Measurements from ENCODE around the gene IFNLR1. TPM values are rescaled to one million over a fixed set of nuclear protein-coding genes. Genes with fewer than 3 reads are reported as not detected.

Gene IFNLR1
- total RNA-seq, 4 donors from 2014 or later, result 2.6 to 37.4 (median 12.7) TPM

DNA sequence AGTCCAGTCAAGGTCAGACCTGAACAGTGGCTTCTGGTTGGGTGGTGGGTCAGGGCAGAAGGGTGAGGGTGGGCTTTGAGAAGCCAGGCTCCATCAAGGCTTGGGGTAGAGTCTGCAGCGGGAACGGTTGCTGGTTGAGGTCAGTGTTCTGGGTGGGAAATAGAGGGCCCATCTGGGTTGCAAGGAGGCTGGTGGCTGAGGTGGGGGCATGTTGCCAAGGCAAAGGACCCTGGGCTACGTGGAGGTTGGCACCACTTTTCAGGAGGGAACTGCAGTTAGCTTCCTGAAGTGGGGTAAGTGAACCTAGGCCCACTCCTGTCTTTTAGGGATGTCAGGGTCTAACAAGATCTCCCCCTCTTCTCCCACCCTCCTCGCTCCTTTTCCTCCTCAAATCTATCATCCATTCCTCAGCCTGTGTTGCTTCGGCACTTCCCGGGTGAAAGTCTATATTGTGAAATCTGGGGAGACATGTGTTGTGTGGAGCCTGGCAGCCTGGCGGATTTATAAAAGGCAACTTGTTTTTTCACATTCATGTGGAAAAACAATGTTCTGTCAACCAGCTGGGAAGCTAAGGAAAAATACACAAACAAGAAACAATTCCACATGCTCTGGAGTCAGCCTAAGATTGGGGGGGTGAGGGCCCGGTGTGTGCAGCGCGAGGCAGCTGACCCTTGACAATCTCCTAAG is 45.6 kb downstream of the IFNLR1 start:
- Histone ChIP-seq H3K27me3 (no peaks in the 10 kb centered on the region), H3K36me3 (no peaks in the 10 kb centered on the region), H3K4me3 (no peak overlapping the region), H3K27ac (no peak overlapping the region), H3K9me3 (no peaks in the 10 kb centered on the region), H3K4me1 (peaks cover 0 to 12% (median 6%) of the 10 kb centered on the region in 4 donors)
- intact Hi-C loops (cut with DNase I; ENCODE audit: low total_unique reads) (no loop called here), in situ Hi-C loops (cut with MboI; ENCODE audit: low pct_ligation_motif_present in 1 of 4, low pct_unique_long_range_greater_than_20kb in 1 of 4, low sequenced_read_pairs in 3 of 4) (no loop called here)
- WGBS, 2 donors (ENCODE audit: low coverage in 1 of 2), result 79 to 84% methylated on average over 5 to 10 of the region's 10 CpGs
- no peak for DNase-seq
- no peak for TF ChIP-seq POLR2AphosphoS5 (IDR thresholded peaks at IDR 0.05)
- TF ChIP-seq, protein P1, sequence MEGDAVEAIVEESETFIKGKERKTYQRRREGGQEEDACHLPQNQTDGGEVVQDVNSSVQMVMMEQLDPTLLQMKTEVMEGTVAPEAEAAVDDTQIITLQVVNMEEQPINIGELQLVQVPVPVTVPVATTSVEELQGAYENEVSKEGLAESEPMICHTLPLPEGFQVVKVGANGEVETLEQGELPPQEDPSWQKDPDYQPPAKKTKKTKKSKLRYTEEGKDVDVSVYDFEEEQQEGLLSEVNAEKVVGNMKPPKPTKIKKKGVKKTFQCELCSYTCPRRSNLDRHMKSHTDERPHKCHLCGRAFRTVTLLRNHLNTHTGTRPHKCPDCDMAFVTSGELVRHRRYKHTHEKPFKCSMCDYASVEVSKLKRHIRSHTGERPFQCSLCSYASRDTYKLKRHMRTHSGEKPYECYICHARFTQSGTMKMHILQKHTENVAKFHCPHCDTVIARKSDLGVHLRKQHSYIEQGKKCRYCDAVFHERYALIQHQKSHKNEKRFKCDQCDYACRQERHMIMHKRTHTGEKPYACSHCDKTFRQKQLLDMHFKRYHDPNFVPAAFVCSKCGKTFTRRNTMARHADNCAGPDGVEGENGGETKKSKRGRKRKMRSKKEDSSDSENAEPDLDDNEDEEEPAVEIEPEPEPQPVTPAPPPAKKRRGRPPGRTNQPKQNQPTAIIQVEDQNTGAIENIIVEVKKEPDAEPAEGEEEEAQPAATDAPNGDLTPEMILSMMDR (IDR thresholded peaks at IDR 0.05), result no peak
- TF ChIP-seq POLR2A (IDR thresholded peaks at IDR 0.05), result no peak
- no peak for TF ChIP-seq EP300 (IDR thresholded peaks at IDR 0.05; ENCODE audit: low read depth)

DNA sequence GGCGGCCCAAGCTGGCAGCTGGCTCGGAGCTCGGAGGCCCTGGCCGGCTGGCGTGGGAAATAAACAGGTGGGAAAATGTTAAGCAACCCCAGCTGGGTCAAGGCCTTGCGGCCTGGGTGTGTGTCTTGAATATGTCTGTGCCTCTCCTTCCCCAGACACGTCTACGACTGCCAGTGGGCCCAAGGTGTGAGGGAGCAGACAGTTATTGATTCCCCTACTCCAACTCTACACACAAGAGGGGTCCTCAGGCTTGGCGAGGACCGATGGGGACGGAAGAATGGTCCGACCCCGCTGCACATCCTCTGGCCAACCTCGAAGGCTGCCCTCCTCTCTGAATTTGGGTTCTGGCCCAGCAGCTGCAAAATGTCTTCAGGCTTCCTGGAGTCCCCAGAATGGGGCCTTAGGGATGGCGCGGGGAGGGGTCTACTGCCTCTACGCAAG is 46.3 kb downstream of the IFNLR1 start:
- TF ChIP-seq, protein P1 (IDR thresholded peaks at IDR 0.05), result no peak
- TF ChIP-seq POLR2A (IDR thresholded peaks at IDR 0.05), result no peak
- no peak for TF ChIP-seq EP300 (IDR thresholded peaks at IDR 0.05; ENCODE audit: low read depth)
- no peak for TF ChIP-seq POLR2AphosphoS5 (IDR thresholded peaks at IDR 0.05)
- DNase-seq, result no peak
- in situ Hi-C loops (cut with MboI; ENCODE audit: low pct_ligation_motif_present in 1 of 4, low pct_unique_long_range_greater_than_20kb in 1 of 4, low sequenced_read_pairs in 3 of 4) (no loop called here), intact Hi-C loops (cut with DNase I; ENCODE audit: low total_unique reads) (no loop called here)
- Histone ChIP-seq H3K36me3 (no peaks in the 10 kb centered on the region), H3K27ac (no peak overlapping the region), H3K9me3 (no peaks in the 10 kb centered on the region), H3K4me3 (no peak overlapping the region), H3K4me1 (peaks cover 0 to 12% (median 6%) of the 10 kb centered on the region in 4 donors), H3K27me3 (no peaks in the 10 kb centered on the region)
- 53 to 92% methylated on average over 3 to 17 of the region's 17 CpGs for WGBS, 2 donors (ENCODE audit: low coverage in 1 of 2)

DNA sequence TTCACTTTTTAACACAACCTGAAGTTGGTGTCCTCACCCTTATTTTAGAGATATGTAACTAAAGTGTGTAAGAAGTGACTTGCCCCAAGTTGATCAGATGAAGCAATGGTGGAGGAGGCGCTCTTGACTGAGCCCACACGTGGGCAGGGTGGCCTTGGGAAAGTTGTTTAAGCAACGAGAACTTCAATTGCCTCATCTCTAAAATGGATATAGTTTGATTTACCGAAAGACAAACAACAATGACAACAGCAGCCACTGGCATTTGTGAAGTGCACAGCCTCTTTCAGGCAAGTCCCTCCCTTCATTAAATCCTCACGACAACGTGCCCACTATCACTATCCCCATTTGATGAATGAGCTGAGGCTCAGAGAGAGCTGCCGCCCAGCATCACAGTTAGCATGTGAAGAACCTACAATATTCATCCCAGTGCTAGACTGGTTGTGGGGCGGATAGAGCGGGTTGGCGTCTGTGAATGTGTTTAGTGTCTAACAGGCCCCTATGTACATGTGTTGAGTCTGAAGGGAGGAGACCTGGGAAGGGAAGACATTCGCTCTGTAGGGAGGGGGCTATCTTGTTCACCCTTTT is 47.2 kb downstream of the IFNLR1 start:
- no peak overlapping the region for H3K27ac ChIP-seq
- TF ChIP-seq POLR2AphosphoS5 (IDR thresholded peaks at IDR 0.05), result no peak
- TF ChIP-seq, protein P1 (IDR thresholded peaks at IDR 0.05), result no peak
- TF ChIP-seq POLR2A (IDR thresholded peaks at IDR 0.05), result no peak
- no peak for TF ChIP-seq EP300 (IDR thresholded peaks at IDR 0.05; ENCODE audit: low read depth)
- WGBS, 2 donors (ENCODE audit: low coverage in 1 of 2), result 87 to 89% methylated on average over 1 to 11 of the region's 11 CpGs
- H3K27me3 ChIP-seq, result no peaks in the 10 kb centered on the region
- H3K4me3 ChIP-seq, result no peak overlapping the region
- intact Hi-C loops (cut with DNase I; ENCODE audit: low total_unique reads), result no loop called here
- DNase-seq, result no peak
- no peaks in the 10 kb centered on the region for H3K36me3 ChIP-seq
- in situ Hi-C loops (cut with MboI; ENCODE audit: low pct_ligation_motif_present in 1 of 4, low pct_unique_long_range_greater_than_20kb in 1 of 4, low sequenced_read_pairs in 3 of 4), result no loop called here
- H3K4me1 ChIP-seq, result peaks cover 0 to 12% (median 6%) of the 10 kb centered on the region in 4 donors
- H3K9me3 ChIP-seq, result no peaks in the 10 kb centered on the region

DNA sequence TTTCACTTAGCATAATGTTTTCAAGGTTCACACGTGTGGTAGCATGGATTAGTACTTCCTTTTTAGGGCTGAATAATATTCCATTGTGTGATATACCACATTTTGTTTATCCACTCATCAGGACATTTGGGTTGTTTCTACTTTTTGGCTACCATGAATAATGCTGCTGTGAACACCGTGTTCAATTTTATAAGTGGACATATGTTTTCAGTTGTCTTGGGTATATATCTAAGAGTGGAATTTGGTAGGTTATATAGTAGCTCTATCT is 47.9 kb downstream of the IFNLR1 start:
- 67% methylated on average over 2 of the region's 2 CpGs; no CpG with 5 or more reads in 1 of the 2 donors for WGBS, 2 donors (ENCODE audit: low coverage in 1 of 2)
- Histone ChIP-seq H3K4me3 (no peak overlapping the region), H3K27ac (no peak overlapping the region), H3K36me3 (no peaks in the 10 kb centered on the region), H3K4me1 (peaks cover 0 to 12% (median 6%) of the 10 kb centered on the region in 4 donors), H3K9me3 (no peaks in the 10 kb centered on the region), H3K27me3 (no peaks in the 10 kb centered on the region)
- in situ Hi-C loops (cut with MboI; ENCODE audit: low pct_ligation_motif_present in 1 of 4, low pct_unique_long_range_greater_than_20kb in 1 of 4, low sequenced_read_pairs in 3 of 4) (no loop called here), intact Hi-C loops (cut with DNase I; ENCODE audit: low total_unique reads) (no loop called here)
- TF ChIP-seq POLR2AphosphoS5 (IDR thresholded peaks at IDR 0.05) (no peak), EP300 (IDR thresholded peaks at IDR 0.05; ENCODE audit: low read depth) (no peak), POLR2A (IDR thresholded peaks at IDR 0.05) (no peak)
- TF ChIP-seq, protein P1 (IDR thresholded peaks at IDR 0.05), result no peak
- no peak for DNase-seq

Data from transverse colon (tissue), 4 donors.